Loucy (cell line): ENCODE measurements around the gene TTC8.

ENCODE experiments used
- EZH2phosphoT487 ChIP-seq: fragments of 200-600 bp; IDR thresholded peaks from 2 replicates; pipeline ENCODE4 v1.6.1; 2018; ENCODE audit warnings: antibody characterized with exemption, mild to moderate bottlenecking, moderate library complexity, borderline replicate concordance
- TF ChIP-seq, protein P1 (sequence below): fragments of 200-600 bp; sonication (generic); conservative IDR thresholded peaks from 2 replicates; pipeline ENCODE4 v1.5.1; 2014; ENCODE audit warnings: mild to moderate bottlenecking, antibody characterized with exemption, low read length

DNA sequence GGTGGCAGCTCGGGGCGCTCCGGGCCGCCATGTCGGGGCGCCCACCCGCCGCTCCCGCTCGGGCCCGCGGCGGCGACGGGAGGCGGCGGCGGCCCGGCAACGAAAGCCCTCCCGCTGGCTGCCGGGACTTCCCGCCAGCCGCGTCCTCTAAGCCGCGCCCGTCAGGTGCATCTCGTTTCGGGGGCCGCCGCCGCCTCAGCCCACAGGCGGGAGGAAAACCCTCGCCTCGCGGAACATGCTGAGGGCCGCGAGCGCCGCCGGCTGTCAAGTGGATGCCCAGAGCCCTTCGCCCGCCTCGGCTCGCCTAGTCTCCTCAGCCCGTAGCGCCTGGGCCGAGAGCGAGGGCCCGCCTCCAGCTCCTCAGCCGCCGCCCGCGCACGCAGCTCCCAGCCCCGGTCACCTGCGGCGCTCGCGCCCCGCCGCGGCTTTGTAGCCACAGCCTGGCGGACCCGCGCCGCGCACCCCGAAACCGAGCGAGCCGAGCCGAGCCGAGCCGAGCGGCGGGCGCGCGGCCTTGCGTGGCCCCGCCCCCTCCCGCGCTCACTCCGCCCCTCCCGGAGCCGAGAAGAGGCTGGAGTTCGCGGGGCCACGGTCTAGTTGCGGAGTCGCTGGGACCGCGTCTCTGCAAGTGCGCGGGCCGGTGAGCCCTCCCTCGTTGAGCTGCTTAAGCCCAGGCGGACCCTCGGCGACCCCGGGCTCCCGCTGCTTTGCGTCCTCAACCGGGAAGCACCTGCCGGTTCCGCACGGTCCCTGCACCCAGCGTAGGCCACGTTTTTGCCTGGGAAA is 31.8 kb upstream of the TTC8 start, which contains the start of gene EML5:
- TF ChIP-seq, protein P1, sequence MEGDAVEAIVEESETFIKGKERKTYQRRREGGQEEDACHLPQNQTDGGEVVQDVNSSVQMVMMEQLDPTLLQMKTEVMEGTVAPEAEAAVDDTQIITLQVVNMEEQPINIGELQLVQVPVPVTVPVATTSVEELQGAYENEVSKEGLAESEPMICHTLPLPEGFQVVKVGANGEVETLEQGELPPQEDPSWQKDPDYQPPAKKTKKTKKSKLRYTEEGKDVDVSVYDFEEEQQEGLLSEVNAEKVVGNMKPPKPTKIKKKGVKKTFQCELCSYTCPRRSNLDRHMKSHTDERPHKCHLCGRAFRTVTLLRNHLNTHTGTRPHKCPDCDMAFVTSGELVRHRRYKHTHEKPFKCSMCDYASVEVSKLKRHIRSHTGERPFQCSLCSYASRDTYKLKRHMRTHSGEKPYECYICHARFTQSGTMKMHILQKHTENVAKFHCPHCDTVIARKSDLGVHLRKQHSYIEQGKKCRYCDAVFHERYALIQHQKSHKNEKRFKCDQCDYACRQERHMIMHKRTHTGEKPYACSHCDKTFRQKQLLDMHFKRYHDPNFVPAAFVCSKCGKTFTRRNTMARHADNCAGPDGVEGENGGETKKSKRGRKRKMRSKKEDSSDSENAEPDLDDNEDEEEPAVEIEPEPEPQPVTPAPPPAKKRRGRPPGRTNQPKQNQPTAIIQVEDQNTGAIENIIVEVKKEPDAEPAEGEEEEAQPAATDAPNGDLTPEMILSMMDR: peak; percentile 5; the same call in 1 of the 2 replicates
- TF ChIP-seq EZH2phosphoT487: no peak
